Measurements from ENCODE around the gene ZNF2. TPM values are rescaled to one million over a fixed set of nuclear protein-coding genes. Genes with fewer than 3 reads are reported as not detected.

The ZNF2 gene
- total and polyA plus RNA-seq, 2 of the 13 experiments (the other 11 are each of a cell fraction or from before 2014, with no cell fraction given) = 4.3 to 6.1 TPM

GRCh38 chr2:95158891-95159619 lies 6.6 kb upstream of the ZNF2 start (continued):
- no peak for TF ChIP-seq HMG20A (CRISPR knock-in tag; IDR thresholded peaks at IDR 0.05; ENCODE audit: borderline replicate concordance)
- peak; percentile 73; the same call in 1 of the 2 replicates for TF ChIP-seq CHCHD3 (CRISPR knock-in tag; IDR thresholded peaks at IDR 0.05)
- no peak for TF ChIP-seq MATR3 (CRISPR knock-in tag; IDR thresholded peaks at IDR 0.05)
- TF ChIP-seq ZBTB38 (CRISPR knock-in tag; IDR thresholded peaks at IDR 0.05) = peak; percentile 93
- TF ChIP-seq ZNF652 (CRISPR knock-in tag; IDR thresholded peaks at IDR 0.05; ENCODE audit: borderline replicate concordance, low read depth) = no peak
- TF ChIP-seq, protein P1, sequence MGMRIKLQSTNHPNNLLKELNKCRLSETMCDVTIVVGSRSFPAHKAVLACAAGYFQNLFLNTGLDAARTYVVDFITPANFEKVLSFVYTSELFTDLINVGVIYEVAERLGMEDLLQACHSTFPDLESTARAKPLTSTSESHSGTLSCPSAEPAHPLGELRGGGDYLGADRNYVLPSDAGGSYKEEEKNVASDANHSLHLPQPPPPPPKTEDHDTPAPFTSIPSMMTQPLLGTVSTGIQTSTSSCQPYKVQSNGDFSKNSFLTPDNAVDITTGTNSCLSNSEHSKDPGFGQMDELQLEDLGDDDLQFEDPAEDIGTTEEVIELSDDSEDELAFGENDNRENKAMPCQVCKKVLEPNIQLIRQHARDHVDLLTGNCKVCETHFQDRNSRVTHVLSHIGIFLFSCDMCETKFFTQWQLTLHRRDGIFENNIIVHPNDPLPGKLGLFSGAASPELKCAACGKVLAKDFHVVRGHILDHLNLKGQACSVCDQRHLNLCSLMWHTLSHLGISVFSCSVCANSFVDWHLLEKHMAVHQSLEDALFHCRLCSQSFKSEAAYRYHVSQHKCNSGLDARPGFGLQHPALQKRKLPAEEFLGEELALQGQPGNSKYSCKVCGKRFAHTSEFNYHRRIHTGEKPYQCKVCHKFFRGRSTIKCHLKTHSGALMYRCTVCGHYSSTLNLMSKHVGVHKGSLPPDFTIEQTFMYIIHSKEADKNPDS (CRISPR knock-in tag; IDR thresholded peaks at IDR 0.05) = 0 out of 2 replicates have a peak, but pooled peaks have one; percentile 63
- TF ChIP-seq PAWR (CRISPR knock-in tag; IDR thresholded peaks at IDR 0.05; ENCODE audit: borderline replicate concordance) = no peak
- TF ChIP-seq ZBTB43 (CRISPR knock-in tag; conservative IDR thresholded peaks at IDR 0.05) = no peak
- TF ChIP-seq ZNF260 (CRISPR knock-in tag; IDR thresholded peaks at IDR 0.05; ENCODE audit: borderline replicate concordance, low read depth) = no peak
- TF ChIP-seq YEATS2 (CRISPR knock-in tag; IDR thresholded peaks at IDR 0.05; ENCODE audit: borderline replicate concordance) = no peak
- no peak for TF ChIP-seq ARID3A (IDR thresholded peaks at IDR 0.05; ENCODE audit: low read depth, low read length)
- peak; percentile 27; the same call in 1 of the 2 replicates for TF ChIP-seq ZNF761 (CRISPR knock-in tag; conservative IDR thresholded peaks at IDR 0.05)
- no peak for TF ChIP-seq ZNF101 (CRISPR knock-in tag; IDR thresholded peaks at IDR 0.05; ENCODE audit: borderline replicate concordance, low read depth)
- peak; percentile 80; the same call in 1 of the 2 replicates for TF ChIP-seq ZNF563 (CRISPR knock-in tag; IDR thresholded peaks at IDR 0.05)
- no peak for TF ChIP-seq ZNF496 (CRISPR knock-in tag; IDR thresholded peaks at IDR 0.05; ENCODE audit: insufficient replicate concordance)
- TF ChIP-seq, protein P2, sequence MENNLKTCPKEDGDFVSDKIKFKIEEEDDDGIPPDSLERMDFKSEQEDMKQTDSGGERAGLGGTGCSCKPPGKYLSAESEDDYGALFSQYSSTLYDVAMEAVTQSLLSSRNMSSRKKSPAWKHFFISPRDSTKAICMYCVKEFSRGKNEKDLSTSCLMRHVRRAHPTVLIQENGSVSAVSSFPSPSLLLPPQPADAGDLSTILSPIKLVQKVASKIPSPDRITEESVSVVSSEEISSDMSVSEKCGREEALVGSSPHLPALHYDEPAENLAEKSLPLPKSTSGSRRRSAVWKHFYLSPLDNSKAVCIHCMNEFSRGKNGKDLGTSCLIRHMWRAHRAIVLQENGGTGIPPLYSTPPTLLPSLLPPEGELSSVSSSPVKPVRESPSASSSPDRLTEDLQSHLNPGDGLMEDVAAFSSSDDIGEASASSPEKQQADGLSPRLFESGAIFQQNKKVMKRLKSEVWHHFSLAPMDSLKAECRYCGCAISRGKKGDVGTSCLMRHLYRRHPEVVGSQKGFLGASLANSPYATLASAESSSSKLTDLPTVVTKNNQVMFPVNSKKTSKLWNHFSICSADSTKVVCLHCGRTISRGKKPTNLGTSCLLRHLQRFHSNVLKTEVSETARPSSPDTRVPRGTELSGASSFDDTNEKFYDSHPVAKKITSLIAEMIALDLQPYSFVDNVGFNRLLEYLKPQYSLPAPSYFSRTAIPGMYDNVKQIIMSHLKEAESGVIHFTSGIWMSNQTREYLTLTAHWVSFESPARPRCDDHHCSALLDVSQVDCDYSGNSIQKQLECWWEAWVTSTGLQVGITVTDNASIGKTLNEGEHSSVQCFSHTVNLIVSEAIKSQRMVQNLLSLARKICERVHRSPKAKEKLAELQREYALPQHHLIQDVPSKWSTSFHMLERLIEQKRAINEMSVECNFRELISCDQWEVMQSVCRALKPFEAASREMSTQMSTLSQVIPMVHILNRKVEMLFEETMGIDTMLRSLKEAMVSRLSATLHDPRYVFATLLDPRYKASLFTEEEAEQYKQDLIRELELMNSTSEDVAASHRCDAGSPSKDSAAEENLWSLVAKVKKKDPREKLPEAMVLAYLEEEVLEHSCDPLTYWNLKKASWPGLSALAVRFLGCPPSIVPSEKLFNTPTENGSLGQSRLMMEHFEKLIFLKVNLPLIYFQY (CRISPR knock-in tag; IDR thresholded peaks at IDR 0.05; ENCODE audit: borderline replicate concordance) = no peak
- TF ChIP-seq, protein P3, sequence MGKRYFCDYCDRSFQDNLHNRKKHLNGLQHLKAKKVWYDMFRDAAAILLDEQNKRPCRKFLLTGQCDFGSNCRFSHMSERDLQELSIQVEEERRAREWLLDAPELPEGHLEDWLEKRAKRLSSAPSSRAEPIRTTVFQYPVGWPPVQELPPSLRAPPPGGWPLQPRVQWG (CRISPR knock-in tag; IDR thresholded peaks at IDR 0.05; ENCODE audit: borderline replicate concordance, low read depth) = no peak

Data from HepG2 (cell line).